Gastroesophageal sphincter (tissue), 4 donors: ENCODE data around the gene KLC1. TPM values are rescaled to one million over a fixed set of nuclear protein-coding genes. Genes with fewer than 3 reads are reported as not detected.

Source experiments
- ATAC-seq: fragments of 150-250 bp; one replicate; pipeline ENCODE4 v1.9.1; 2016; ENCODE audit warnings: mild to moderate bottlenecking, moderate library complexity
- H3K27ac ChIP-seq, 4 donors: fragments of 200-600 bp; sonication (generic) in 3 of 4; 1 replicate in 3 of 4; 2 replicates in 1 of 4; pipeline ENCODE4 v1.5.1; 2016 to 2019
- H3K27me3 ChIP-seq: fragments of 200-600 bp; sonication (generic); one replicate; pipeline ENCODE4 v1.5.1; 2019
- H3K36me3 ChIP-seq, 2 donors: fragments of 200-600 bp; sonication (generic); one replicate each; pipeline ENCODE4 v1.5.1; 2019; ENCODE audit warnings: control low read depth in 1 of 2
- H3K4me1 ChIP-seq, 3 donors: fragments of 200-600 bp; sonication (generic); 1 replicate in 2 of 3; 2 replicates in 1 of 3; pipeline ENCODE4 v1.5.1; 2016 to 2019; ENCODE audit warnings: control low read depth in 2 of 3
- H3K4me3 ChIP-seq, 2 donors: fragments of 200-600 bp; sonication (generic); one replicate each; pipeline ENCODE4 v1.5.1; 2019; ENCODE audit warnings: mild to moderate bottlenecking in 1 of 2, moderate library complexity in 1 of 2
- H3K9me3 ChIP-seq, 3 donors: fragments of 200-600 bp; sonication (generic); one replicate each; pipeline ENCODE4 v1.5.1; 2017 to 2019; ENCODE audit warnings: control low read depth in 2 of 3
- CTCF ChIP-seq, 4 experiments: fragments of 200-600 bp in 2 of 4; fragments of 450-650 bp in 2 of 4; sonication (generic) in 1 of 4; IDR thresholded peaks; one replicate each; pipeline ENCODE4 v1.5.1; 2017 to 2019; ENCODE audit warnings: antibody characterized with exemption in 4 of 4, mild to moderate bottlenecking in 2 of 4, moderate library complexity in 2 of 4
- POLR2A ChIP-seq, 2 donors: fragments of 450-650 bp; IDR thresholded peaks; one replicate each; pipeline ENCODE4 v1.6.1; 2017; ENCODE audit warnings: antibody characterized with exemption in 2 of 2, mild to moderate bottlenecking in 2 of 2, moderate library complexity in 1 of 2
- WGBS, 2 donors: methylation state at CpG; one replicate each; pipeline ENCODE4 v1.1.5; 2018; ENCODE audit warnings: low coverage in 1 of 2; 5-methylcytosine and 5-hydroxymethylcytosine counted together
- small RNA-seq, 4 donors: library from RNA; depleted of rRNA; stranded (forward); fragments of <200 nt; gene quantifications; one replicate each; pipeline ENCODE3, GENCODE V24; 2016
- total RNA-seq, 4 donors: library from RNA; depleted of rRNA; stranded (reverse); fragments of >200 nt; gene quantifications; one replicate each; pipeline ENCODE4 v1.1.0, GENCODE V29; 2016

The KLC1 gene
- total RNA-seq, 4 donors from 2014 or later, result 275 to 390 (median 339) TPM

DNA sequence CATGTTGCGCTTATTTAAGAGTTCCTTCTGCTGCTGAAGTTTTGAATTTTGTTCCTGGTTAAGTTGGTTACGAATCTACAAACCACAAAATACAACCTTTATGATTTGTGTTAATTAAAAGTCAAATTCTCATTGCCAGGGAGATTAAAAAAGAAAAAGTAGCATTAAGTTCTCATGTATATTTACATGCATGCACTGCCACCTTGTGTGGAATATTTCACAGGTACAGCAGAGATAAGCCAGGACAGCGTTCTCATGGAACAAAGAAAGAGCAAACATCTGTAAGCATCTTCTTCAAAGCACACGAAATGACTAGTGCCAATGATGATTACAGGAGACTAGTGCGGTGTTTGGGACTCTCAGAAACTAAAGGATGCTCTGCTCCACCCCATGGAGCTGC lies 120.8 kb downstream of the KLC1 start:
- H3K4me1 ChIP-seq, result no peaks in the 10 kb centered on the region
- TF ChIP-seq CTCF (IDR thresholded peaks at IDR 0.05), result peak in 3 of 4 experiments; percentile 35 to 51 (median 37)
- TF ChIP-seq POLR2A (IDR thresholded peaks at IDR 0.05), result no peak
- WGBS, 2 donors, result 69 to 84% methylated on average over 5 of the region's 5 CpGs
- H3K27ac ChIP-seq, result no peak overlapping the region
- no peaks in the 10 kb centered on the region for H3K27me3 ChIP-seq
- no peak for ATAC-seq
- H3K36me3 ChIP-seq, result peaks cover 0 to 76% of the 10 kb centered on the region in 2 donors
- H3K4me3 ChIP-seq, result no peak overlapping the region
- H3K9me3 ChIP-seq, result no peaks in the 10 kb centered on the region

Small RNA genes within 50 kb of the gene (small RNA-seq; reads per million reads assigned to genes)
- gene RF00019, result 0 reads per million in 4 donors

Other genes with a start within 250 kb of the KLC1 start
- gene MARK3, start 243.8 kb upstream of the KLC1 start, total RNA-seq, result 100 to 1,000 TPM in 1 of 4 donors, 10 to 100 TPM in 3; 65.1 to 127 (median 70.4) TPM
- gene CKB, start 106.4 kb upstream of the KLC1 start, total RNA-seq, result 1,000 to 10,000 TPM in 2 of 4 donors, 100 to 1,000 TPM in 2; 453 to 1,624 (median 922) TPM
- gene TRMT61A, start 100.0 kb upstream of the KLC1 start, total RNA-seq, result 10 to 100 TPM; 22.5 to 45.2 (median 30.9) TPM
- 10 to 100 TPM; 31.1 to 41.3 (median 38.5) TPM for gene BAG5, start 66.6 kb upstream of the KLC1 start, total RNA-seq
- gene COA8, start 66.3 kb upstream of the KLC1 start, total RNA-seq, result 10 to 100 TPM; 25.8 to 41.4 (median 28.4) TPM
- gene XRCC3, start 86.2 kb downstream of the KLC1 start, total RNA-seq, result 1 to 10 TPM; 1.2 to 7.8 (median 3.6) TPM
- 100 to 1,000 TPM; 128 to 268 (median 205) TPM for gene ZFYVE21, start 86.6 kb downstream of the KLC1 start, total RNA-seq
- gene PPP1R13B, start 218.4 kb downstream of the KLC1 start, total RNA-seq, result 10 to 100 TPM; 13.9 to 24.8 (median 17.5) TPM